Spleen (tissue), 11 donors: ENCODE results near the gene SMIM10L2A. TPM values are rescaled to one million over a fixed set of nuclear protein-coding genes. Genes with fewer than 3 reads are reported as not detected.

ENCODE experiments used
- DNase-seq: peaks from one replicate; pipeline ENCODE4 v3.0.0-alpha.2; 2020
- H3K27ac ChIP-seq, 8 donors: fragments of 200-600 bp; sonication (generic) in 7 of 8; 1 replicate in 4 of 8; 2 replicates in 4 of 8; pipeline versions ENCODE4 v1.5.0 to v1.8.0; 2016 to 2021; ENCODE audit warnings: inconsistent platforms in 4 of 8, mild to moderate bottlenecking in 4 of 8, moderate library complexity in 1 of 8
- H3K27me3 ChIP-seq, 7 donors: fragments of 200-600 bp; sonication (generic) in 6 of 7; replicated peaks in 1 of 7; 1 replicate in 4 of 7; 2 replicates in 3 of 7; pipeline versions ENCODE4 v1.5.0 to v1.8.0; 2016 to 2021; ENCODE audit warnings: inconsistent platforms in 3 of 7, mild to moderate bottlenecking in 1 of 7
- H3K36me3 ChIP-seq, 6 donors: fragments of 200-600 bp; sonication (generic) in 5 of 6; 1 replicate in 4 of 6; 2 replicates in 2 of 6; pipeline versions ENCODE4 v1.5.0 to v1.8.0; 2016 to 2021; ENCODE audit warnings: inconsistent platforms in 2 of 6
- H3K4me1 ChIP-seq, 6 donors: fragments of 200-600 bp; sonication (generic) in 5 of 6; 1 replicate in 3 of 6; 2 replicates in 3 of 6; pipeline versions ENCODE4 v1.5.0 to v1.8.0; 2016 to 2021; ENCODE audit warnings: inconsistent platforms in 3 of 6
- H3K4me3 ChIP-seq, 8 donors: fragments of 200-600 bp; sonication (generic) in 7 of 8; 1 replicate in 4 of 8; 2 replicates in 4 of 8; pipeline versions ENCODE4 v1.5.0 to v1.8.0; 2016 to 2021; ENCODE audit warnings: inconsistent platforms in 4 of 8, mild to moderate bottlenecking in 4 of 8, moderate library complexity in 2 of 8
- H3K9me3 ChIP-seq, 8 donors: fragments of 200-600 bp; sonication (generic) in 7 of 8; 1 replicate in 4 of 8; 2 replicates in 4 of 8; pipeline versions ENCODE4 v1.5.0 to v1.8.0; 2016 to 2021; ENCODE audit warnings: inconsistent platforms in 4 of 8
- CTCF ChIP-seq, 11 experiments: fragments of 200-600 bp in 7 of 11; fragments of 450-650 bp in 4 of 11; sonication (generic) in 4 of 11; IDR thresholded peaks in 8 of 11; conservative IDR thresholded peaks in 3 of 11; 1 replicate in 7 of 11; 2 replicates in 4 of 11; pipeline versions ENCODE4 v1.4.0 to v1.8.0; 2016 to 2021; ENCODE audit warnings: antibody characterized with exemption in 11 of 11, inconsistent platforms in 4 of 11, mild to moderate bottlenecking in 1 of 11
- POLR2A ChIP-seq, 3 donors: fragments of 450-650 bp; IDR thresholded peaks; one replicate each; pipeline ENCODE4 v1.5.1; 2017; ENCODE audit warnings: antibody characterized with exemption in 3 of 3, mild to moderate bottlenecking in 1 of 3
- POLR2AphosphoS5 ChIP-seq, 3 donors: sonication (generic); formaldehyde crosslinking; IDR thresholded peaks; one replicate each; pipeline ENCODE4 v1.5.1; 2017; ENCODE audit warnings: antibody characterized with exemption in 3 of 3
- WGBS, 5 donors: extraction: QIAGEN DNeasy Blood & Tissue Kit in 3 of 5; methylation state at CpG; one replicate each; pipeline versions ENCODE4 v1.1.5 to v1.1.7; 2013 to 2018; 5-methylcytosine and 5-hydroxymethylcytosine counted together
- intact Hi-C: fragments of 100-400 bp; cut with DNase I; formaldehyde crosslinking; loops from one replicate; pipeline ENCODE4 v1.15.0; 2023; ENCODE audit warnings: low total_unique reads
- polyA plus RNA-seq, 3 donors: library from polyadenylated mRNA; stranded (reverse); fragments of 200-250 nt; gene quantifications; one replicate each; pipeline ENCODE4 v1.2.1, GENCODE V29; 2013
- small RNA-seq, 4 donors: library from RNA; depleted of rRNA; stranded (forward); fragments of <200 nt; gene quantifications; one replicate each; pipeline ENCODE3, GENCODE V24; 2016
- total RNA-seq, 7 donors: library from RNA; depleted of rRNA in 3 of 7; stranded (reverse); fragments of >200 nt in 3 of 7; fragmentation: NEBNext Ultra II Directional in 4 of 7; extraction: Animal tissue kit (Norgen Biotek cat#: 25700) in 4 of 7; gene quantifications; one replicate each; pipeline versions ENCODE4 v1.1.0 to v1.2.1, GENCODE V29; 2016 to 2021
- donor health status: healthy with polysubstance abuse.
- donor health status: DM: no; HTN: no; CAD: no; lungs with moderate emphysema.
- donor health status: DM: no; HTN: no; CAD: no.
- donor health status: Bipolar disorder and iron deficiency.
- donor health status: healthy.
- donor health status: DM: no; HTN: no; CAD: no.
- donor health status: DM: yes; HTN: yes; CAD: no.

The SMIM10L2A gene
- total and polyA plus RNA-seq, 10 donors, result 0.50 to 7.7 (median 2.9) TPM

GRCh38 chrX:135463937-135464336, 42.2 kb downstream of the SMIM10L2A start:
- H3K36me3 ChIP-seq, result no peaks in the 10 kb centered on the region
- no peak overlapping the region for H3K4me3 ChIP-seq
- H3K27ac ChIP-seq, result no peak overlapping the region
- 65 to 92% (median 83%) methylated on average over 2 of the region's 2 CpGs for WGBS, 5 donors
- no peaks in the 10 kb centered on the region for H3K4me1 ChIP-seq
- peaks cover 0 to 12% (median 0%) of the 10 kb centered on the region in 7 donors for H3K27me3 ChIP-seq
- no peaks in the 10 kb centered on the region for H3K9me3 ChIP-seq
- TF ChIP-seq CTCF (IDR thresholded peaks at IDR 0.05 in 8 of 11, conservative IDR thresholded peaks at IDR 0.05 in 3 of 11), result peak in 8 of 11 experiments; percentile 9 to 49 (median 33)
- no peak for TF ChIP-seq POLR2AphosphoS5 (IDR thresholded peaks at IDR 0.05)
- TF ChIP-seq POLR2A (IDR thresholded peaks at IDR 0.05), result no peak
- DNase-seq, result no peak
- intact Hi-C loops, result no loop called here

- DNase-seq, result no peak
- intact Hi-C loops, result no loop called here
Measured at GRCh38 chrX:135476378-135476777, 54.6 kb downstream of the SMIM10L2A start.

GRCh38 chrX:135477576-135477975, 55.8 kb downstream of the SMIM10L2A start:
- Histone ChIP-seq H3K9me3 (no peaks in the 10 kb centered on the region), H3K36me3 (no peaks in the 10 kb centered on the region), H3K4me3 (no peak overlapping the region), H3K27ac (peak overlapping the region in 2 of 8 donors; percentile 9 to 48), H3K4me1 (peaks cover 0 to 4% (median 0%) of the 10 kb centered on the region in 6 donors), H3K27me3 (no peaks in the 10 kb centered on the region)
- intact Hi-C loops, result no loop called here
- WGBS, 5 donors, result 0 to 19% (median 11%) methylated on average over 3 of the region's 3 CpGs
- TF ChIP-seq POLR2A (IDR thresholded peaks at IDR 0.05) (no peak), CTCF (IDR thresholded peaks at IDR 0.05 in 8 of 11, conservative IDR thresholded peaks at IDR 0.05 in 3 of 11) (peak in 8 of 11 experiments; percentile 12 to 49 (median 31)), POLR2AphosphoS5 (IDR thresholded peaks at IDR 0.05) (no peak)
- no peak for DNase-seq

More at GRCh38 chrX:135476378-135476777, 54.6 kb downstream of the SMIM10L2A start:
- Histone ChIP-seq H3K9me3 (no peaks in the 10 kb centered on the region), H3K27me3 (no peaks in the 10 kb centered on the region), H3K4me1 (peaks cover 0 to 4% (median 0%) of the 10 kb centered on the region in 6 donors), H3K27ac (no peak overlapping the region), H3K36me3 (no peaks in the 10 kb centered on the region), H3K4me3 (no peak overlapping the region)
- TF ChIP-seq POLR2AphosphoS5 (IDR thresholded peaks at IDR 0.05), result no peak
- 59 to 92% (median 77%) methylated on average over 3 of the region's 3 CpGs for WGBS, 5 donors

Small RNAs within 50 kb of the gene (small RNA-seq; reads per million reads assigned to genes)
- gene RNA5SP515, result 0 to 0.07 (median 0.03) reads per million in 4 donors

Other genes with a start within 250 kb of the SMIM10L2A start
- not detected for gene ETDA, start 169.9 kb upstream of the SMIM10L2A start, total RNA-seq
- gene ETDA, start 169.9 kb upstream of the SMIM10L2A start, polyA plus RNA-seq, result not detected
- gene ETDC, start 112.5 kb upstream of the SMIM10L2A start, total RNA-seq, result not detected
- gene ETDC, start 112.5 kb upstream of the SMIM10L2A start, polyA plus RNA-seq, result not detected
- gene ZNF75D, start 77.8 kb upstream of the SMIM10L2A start, total RNA-seq, result 10 to 100 TPM; 12.6 to 23.1 (median 17.6) TPM
- 10 to 100 TPM in 2 of 3 donors, 1 to 10 TPM in 1; 8.4 to 12.7 (median 12.4) TPM for gene ZNF75D, start 77.8 kb upstream of the SMIM10L2A start, polyA plus RNA-seq
- 10 to 100 TPM in 5 of 7 donors, 1 to 10 TPM in 2; 6.7 to 18.9 (median 10.6) TPM for gene ZNF449, start 77.1 kb upstream of the SMIM10L2A start, total RNA-seq
- 1 to 10 TPM; 2.3 to 6.3 (median 4.2) TPM for gene ZNF449, start 77.1 kb upstream of the SMIM10L2A start, polyA plus RNA-seq
- 10 to 100 TPM; 17.8 to 36.0 (median 19.2) TPM for gene INTS6L, start 98.7 kb downstream of the SMIM10L2A start, total RNA-seq
- gene INTS6L, start 98.7 kb downstream of the SMIM10L2A start, polyA plus RNA-seq, result 10 to 100 TPM; 17.5 to 35.6 (median 20.7) TPM